Omental fat pad (tissue), 4 donors: Measurements from ENCODE around the gene AOAH. TPM values are rescaled to one million over a fixed set of nuclear protein-coding genes. Genes with fewer than 3 reads are reported as not detected.

Source experiments
- ATAC-seq: fragments of 150-250 bp; one replicate; pipeline ENCODE4 v1.9.1; 2016; ENCODE audit warnings: mild to moderate bottlenecking, moderate library complexity; ENCODE audit not compliant: low FRiP score
- DNase-seq: peaks from one replicate; pipeline ENCODE4 v3.0.0-alpha.2; 2019; ENCODE audit warnings: low spot score
- CTCF ChIP-seq, 3 donors: fragments of 450-650 bp; IDR thresholded peaks; one replicate each; pipeline ENCODE4 v1.5.1; 2016 to 2017; ENCODE audit warnings: antibody characterized with exemption in 3 of 3, mild to moderate bottlenecking in 3 of 3, moderate library complexity in 2 of 3
- total RNA-seq, 4 donors: library from RNA; depleted of rRNA; stranded (reverse); fragments of >200 nt; gene quantifications; one replicate each; pipeline ENCODE4 v1.1.0, GENCODE V29; 2016

The AOAH gene
- total RNA-seq, 4 donors from 2014 or later: 5.8 to 27.9 (median 16.7) TPM

DNA sequence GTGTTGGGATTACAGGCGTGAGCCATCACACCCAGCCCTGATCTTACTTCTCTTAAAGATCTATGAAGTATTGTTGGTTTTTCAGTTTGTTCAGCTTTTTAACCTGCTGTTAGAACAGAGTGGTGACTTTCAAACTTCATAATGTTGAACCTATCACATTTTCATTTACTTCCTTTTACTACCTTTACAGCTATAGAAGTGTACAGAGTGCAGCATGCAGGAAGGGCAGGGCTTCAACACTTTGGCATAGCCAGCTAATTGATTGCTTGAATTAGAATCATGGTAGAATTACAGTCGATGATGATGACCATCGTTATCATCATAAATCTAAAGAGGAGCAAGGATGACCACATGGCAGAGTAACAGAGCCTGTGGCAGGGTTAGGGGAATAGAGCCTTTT, 55.5 kb downstream of the AOAH start:
- no peak for DNase-seq
- no peak for ATAC-seq
- no peak for TF ChIP-seq CTCF (IDR thresholded peaks at IDR 0.05)

GRCh38 chr7:36668080-36668479, 56.2 kb downstream of the AOAH start:
- ATAC-seq: no peak
- no peak for TF ChIP-seq CTCF (IDR thresholded peaks at IDR 0.05)
- DNase-seq: no peak

GRCh38 chr7:36667007-36667745, 57.1 kb downstream of the AOAH start:
- TF ChIP-seq CTCF (IDR thresholded peaks at IDR 0.05): no peak
- no peak for ATAC-seq
- no peak for DNase-seq

DNA sequence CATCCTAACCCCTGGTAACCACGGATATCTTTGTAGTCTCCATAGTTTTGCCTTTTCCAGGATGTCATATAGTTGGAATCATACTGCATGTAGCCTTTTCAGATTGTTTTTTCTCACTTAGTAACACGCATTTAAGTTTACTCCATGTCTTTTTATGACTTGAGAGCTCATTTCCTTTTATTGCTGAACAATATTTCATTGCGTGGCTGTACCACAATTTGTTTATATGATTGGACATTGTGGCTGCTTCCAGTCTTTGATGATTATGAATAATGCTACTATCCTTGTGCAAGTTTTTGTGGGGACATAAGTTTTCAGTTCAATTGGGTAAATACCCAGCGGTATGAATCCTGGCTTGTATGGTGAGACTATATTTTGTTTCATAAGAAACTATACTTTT, 60.8 kb downstream of the AOAH start:
- no peak for ATAC-seq
- no peak for DNase-seq
- TF ChIP-seq CTCF (IDR thresholded peaks at IDR 0.05): no peak

DNA sequence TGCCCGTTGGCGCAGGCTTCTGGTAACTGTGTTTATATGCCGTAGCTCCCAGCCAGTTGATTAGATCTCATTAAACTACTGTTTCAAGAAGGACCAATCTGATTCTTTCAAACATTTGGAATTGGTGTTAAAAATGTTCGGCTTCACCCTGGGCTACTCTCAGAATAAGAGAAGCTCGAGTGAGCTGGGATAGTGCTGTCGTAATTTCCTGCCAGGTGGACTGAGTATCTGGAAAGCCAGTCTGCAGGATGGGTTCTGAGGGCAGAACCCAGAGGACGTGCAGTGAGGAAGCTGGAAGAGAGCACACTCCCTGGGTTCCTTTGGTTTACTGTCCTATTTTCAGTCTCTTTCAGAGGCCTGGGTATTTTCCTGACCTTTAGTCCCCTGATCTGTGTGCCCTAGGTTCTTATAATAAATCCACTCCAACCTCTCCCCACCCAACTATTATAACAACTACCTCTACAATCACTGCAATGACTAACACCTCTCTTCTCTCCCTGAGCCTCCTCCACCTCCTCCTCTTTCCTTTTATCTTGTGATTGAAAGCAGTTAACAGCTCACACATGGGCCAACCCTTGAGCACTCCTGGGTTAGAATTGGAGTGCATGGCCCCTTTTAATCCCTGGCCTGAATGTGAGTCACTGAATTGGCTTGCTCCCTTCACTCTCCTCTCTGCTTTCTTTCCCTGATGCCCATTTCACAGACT, 63.0 kb downstream of the AOAH start:
- DNase-seq (no peak), ATAC-seq (peak; percentile 93)
- no peak for TF ChIP-seq CTCF (IDR thresholded peaks at IDR 0.05)

DNA sequence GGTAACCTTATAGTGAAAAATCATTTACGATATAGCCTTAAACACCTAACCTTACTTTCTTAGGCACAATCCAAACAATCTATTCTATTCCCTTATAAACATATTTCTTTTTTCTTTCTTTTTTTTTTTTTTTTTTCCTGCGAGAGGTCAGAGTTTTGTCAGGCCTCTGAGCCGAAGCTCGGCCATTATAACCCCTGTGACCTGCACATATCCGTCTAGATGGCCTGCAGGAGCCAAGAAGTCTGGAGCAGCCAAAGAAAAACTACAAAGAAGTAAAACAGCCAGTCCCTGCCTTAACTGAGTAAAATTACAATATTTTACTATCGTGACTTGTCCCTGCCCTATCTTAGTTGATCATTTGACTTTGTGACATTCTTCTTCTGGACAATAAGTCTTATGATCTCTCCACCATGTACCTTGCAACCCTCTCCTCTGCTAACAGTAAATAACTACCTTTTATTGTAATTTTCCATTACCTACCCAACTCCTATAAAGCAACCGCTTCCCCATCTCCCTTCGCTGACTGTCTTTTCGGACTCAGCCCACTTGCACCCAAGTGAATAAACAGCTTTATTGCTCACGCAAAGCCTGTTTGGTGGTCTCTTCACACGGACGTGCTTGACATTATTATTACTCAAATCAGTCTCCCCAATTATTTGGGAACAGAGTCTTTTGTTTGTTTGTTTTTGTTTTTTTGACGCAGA, 64.5 kb downstream of the AOAH start:
- no peak for DNase-seq
- TF ChIP-seq CTCF (IDR thresholded peaks at IDR 0.05): no peak

More for the DNA sequence above, 64.5 kb downstream of the AOAH start:
- no peak for ATAC-seq
